Neural cell (in vitro differentiated cells): Measurements from ENCODE around the gene EIF2S2. TPM values are rescaled to one million over a fixed set of nuclear protein-coding genes. Genes with fewer than 3 reads are reported as not detected.

Experiments used
- H2AFZ ChIP-seq: fragments of 200-600, 300-800 bp; sonication (generic), shearing (Covaris generic); 2 replicates; pipeline ENCODE4 v1.6.0; 2014; ENCODE audit warnings: low read depth, mild to moderate bottlenecking, antibody characterized with exemption, low read length, moderate library complexity
- H3F3A ChIP-seq: fragments of 200-600 bp; shearing (Covaris generic); 2 replicates; pipeline ENCODE4 v1.6.1; 2016; ENCODE audit warnings: mild to moderate bottlenecking, moderate library complexity, mixed read lengths, antibody characterized with exemption, low read length; ENCODE audit not compliant: insufficient read depth, poor library complexity, severe bottlenecking
- H3K27ac ChIP-seq: fragments of 200-600, 300-800 bp; sonication (generic), shearing (Covaris generic); 2 replicates; pipeline ENCODE4 v1.5.1; 2014; ENCODE audit warnings: mild to moderate bottlenecking, low read length, moderate library complexity
- H3K27me3 ChIP-seq: fragments of 300-800, 200-600 bp; sonication (generic), shearing (Covaris generic); 2 replicates; pipeline ENCODE4 v1.6.0; 2014; ENCODE audit warnings: mild to moderate bottlenecking, low read depth, low read length, moderate library complexity; ENCODE audit not compliant: insufficient read depth
- H3K36me3 ChIP-seq: fragments of 300-800, 200-600 bp; sonication (generic), shearing (Covaris generic); 2 replicates; pipeline ENCODE4 v1.5.1; 2014; ENCODE audit warnings: mild to moderate bottlenecking, antibody characterized with exemption, low read length, moderate library complexity; ENCODE audit not compliant: insufficient read depth
- H3K4me2 ChIP-seq: fragments of 300-800, 200-600 bp; sonication (generic), shearing (Covaris generic); 2 replicates; pipeline ENCODE4 v1.6.0; 2014; ENCODE audit warnings: mild to moderate bottlenecking, low read length
- H3K4me3 ChIP-seq: fragments of 300-800, 200-600 bp; sonication (generic), shearing (Covaris generic); 2 replicates; pipeline ENCODE4 v1.5.1; 2014; ENCODE audit warnings: mild to moderate bottlenecking, low read length, moderate library complexity
- H3K79me2 ChIP-seq: fragments of 200-600 bp; shearing (Covaris generic); replicated peaks from 2 replicates; pipeline ENCODE4 v1.6.0; 2014; ENCODE audit warnings: mild to moderate bottlenecking, low read length, moderate library complexity; ENCODE audit not compliant: insufficient read depth
- H3K9ac ChIP-seq: fragments of 300-800, 200-600 bp; sonication (generic), shearing (Covaris generic); 2 replicates; pipeline ENCODE4 v1.6.1; 2016; ENCODE audit warnings: mild to moderate bottlenecking, low read length, mixed read lengths
- H3K9me2 ChIP-seq: fragments of 200-600 bp; shearing (Covaris generic); 2 replicates; pipeline ENCODE4 v1.6.1; 2016; ENCODE audit warnings: mild to moderate bottlenecking, low read length, mixed read lengths; ENCODE audit not compliant: insufficient read depth
- H3K9me3 ChIP-seq: fragments of 200-600, 300-800 bp; sonication (generic), shearing (Covaris generic); 2 replicates; pipeline ENCODE4 v1.6.1; 2016; ENCODE audit warnings: mild to moderate bottlenecking, mixed run types, low read length, moderate library complexity, mixed read lengths
- H4K20me1 ChIP-seq: fragments of 200-600 bp; shearing (Covaris generic); 2 replicates; pipeline ENCODE4 v1.6.1; 2016; ENCODE audit warnings: mild to moderate bottlenecking, mixed run types; ENCODE audit not compliant: insufficient read depth
- EP300 ChIP-seq: fragments of 450-650 bp; conservative IDR thresholded peaks from 2 replicates; pipeline ENCODE4 v1.6.1; 2014; ENCODE audit warnings: antibody characterized with exemption, mild to moderate bottlenecking, moderate library complexity; ENCODE audit not compliant: poor library complexity, severe bottlenecking
- EZH2 ChIP-seq: fragments of 200-600, 300-800 bp; shearing (Covaris generic), sonication (generic); IDR thresholded peaks from 2 replicates; pipeline ENCODE4 v1.6.1; 2014; ENCODE audit warnings: antibody characterized with exemption, low read length, borderline replicate concordance, mild to moderate bottlenecking; ENCODE audit not compliant: insufficient read depth, poor library complexity, severe bottlenecking
- MXI1 ChIP-seq: fragments of 450-650 bp; conservative IDR thresholded peaks from 2 replicates; pipeline ENCODE4 v1.6.1; 2014; ENCODE audit warnings: antibody characterized with exemption, mild to moderate bottlenecking; ENCODE audit not compliant: poor library complexity, severe bottlenecking
- POLR2AphosphoS5 ChIP-seq: IDR thresholded peaks from 2 replicates; pipeline ENCODE4 v1.6.1; 2012
- RAD21 ChIP-seq: fragments of 450-650 bp; conservative IDR thresholded peaks from 2 replicates; pipeline ENCODE4 v1.6.1; 2014; ENCODE audit warnings: antibody characterized with exemption, mild to moderate bottlenecking, moderate library complexity
- SMC3 ChIP-seq: fragments of 450-650 bp; conservative IDR thresholded peaks from 2 replicates; pipeline ENCODE4 v1.6.1; 2014; ENCODE audit warnings: antibody characterized with exemption, mild to moderate bottlenecking, moderate library complexity; ENCODE audit not compliant: poor library complexity
- TAF1 ChIP-seq: IDR thresholded peaks from 2 replicates; pipeline ENCODE4 v1.6.1; 2012; ENCODE audit warnings: low read depth
- polyA plus RNA-seq: library from polyadenylated mRNA; depleted of rRNA; stranded (reverse); fragments of >200 nt; gene quantifications from 2 replicates; pipeline ENCODE4 v1.2.3, GENCODE V29; 2014
- TF ChIP-seq, protein P1 (sequence below): fragments of 450-650 bp; IDR thresholded peaks from 2 replicates; pipeline ENCODE4 v1.5.1; 2014; ENCODE audit warnings: antibody characterized with exemption, mild to moderate bottlenecking, moderate library complexity; ENCODE audit not compliant: poor library complexity, severe bottlenecking
- TF ChIP-seq, protein P2 (sequence below): IDR thresholded peaks from 2 replicates; pipeline ENCODE4 v1.6.1; 2012; ENCODE audit warnings: borderline replicate concordance

Gene EIF2S2
- polyA plus RNA-seq, 1 donor from 2014 or later: 62.6 TPM

DNA sequence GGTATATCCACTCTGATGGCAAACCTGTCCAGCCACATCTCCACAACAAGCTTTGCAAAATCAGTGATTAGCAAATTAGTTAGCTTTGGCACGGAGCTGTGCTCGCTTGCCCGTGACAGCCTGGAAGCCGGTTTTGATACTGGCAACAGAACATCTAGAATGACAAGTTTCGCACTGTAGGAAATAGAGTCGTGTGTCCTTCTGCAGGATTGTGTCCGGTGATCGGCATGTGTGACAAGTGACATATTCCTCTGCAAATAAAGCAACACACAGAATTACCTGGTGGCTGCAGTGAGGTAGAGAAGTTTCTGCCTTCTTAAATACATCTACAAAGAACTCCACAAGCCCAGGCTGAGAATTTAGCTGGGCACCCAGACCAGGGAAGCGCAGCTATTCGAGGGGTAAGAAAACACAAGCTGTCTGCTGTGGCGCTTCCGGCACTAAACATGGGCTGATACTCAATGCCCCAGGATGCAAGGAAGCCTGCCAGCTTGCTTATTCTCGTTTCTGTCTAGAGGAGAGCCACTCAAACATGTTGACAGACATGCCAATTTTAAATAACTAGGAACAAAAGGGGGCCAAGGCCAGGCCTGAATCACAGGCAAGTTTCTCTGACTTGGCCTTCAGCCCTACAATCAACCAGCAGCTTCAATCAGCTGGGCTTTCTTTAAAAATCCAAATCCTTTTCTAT is 22.2 kb downstream of the EIF2S2 start:
- Histone ChIP-seq H3K4me2 (no peak overlapping the region), H3K27ac (no peak overlapping the region), H2AFZ (no peak overlapping the region), H3K79me2 (no peaks in the 10 kb centered on the region), H3K4me3 (no peak overlapping the region), H3K9me2 (no peaks in the 10 kb centered on the region), H3K27me3 (no peaks in the 10 kb centered on the region), H3K9ac (no peak overlapping the region), H3F3A (no peaks in the 10 kb centered on the region), H3K9me3 (no peaks in the 10 kb centered on the region), H4K20me1 (no peaks in the 10 kb centered on the region), H3K36me3 (no peaks in the 10 kb centered on the region)
- TF ChIP-seq MXI1 (no peak), TAF1 (no peak), POLR2AphosphoS5 (no peak), EZH2 (no peak), SMC3 (no peak), EP300 (no peak), RAD21 (no peak)
- TF ChIP-seq, protein P1, sequence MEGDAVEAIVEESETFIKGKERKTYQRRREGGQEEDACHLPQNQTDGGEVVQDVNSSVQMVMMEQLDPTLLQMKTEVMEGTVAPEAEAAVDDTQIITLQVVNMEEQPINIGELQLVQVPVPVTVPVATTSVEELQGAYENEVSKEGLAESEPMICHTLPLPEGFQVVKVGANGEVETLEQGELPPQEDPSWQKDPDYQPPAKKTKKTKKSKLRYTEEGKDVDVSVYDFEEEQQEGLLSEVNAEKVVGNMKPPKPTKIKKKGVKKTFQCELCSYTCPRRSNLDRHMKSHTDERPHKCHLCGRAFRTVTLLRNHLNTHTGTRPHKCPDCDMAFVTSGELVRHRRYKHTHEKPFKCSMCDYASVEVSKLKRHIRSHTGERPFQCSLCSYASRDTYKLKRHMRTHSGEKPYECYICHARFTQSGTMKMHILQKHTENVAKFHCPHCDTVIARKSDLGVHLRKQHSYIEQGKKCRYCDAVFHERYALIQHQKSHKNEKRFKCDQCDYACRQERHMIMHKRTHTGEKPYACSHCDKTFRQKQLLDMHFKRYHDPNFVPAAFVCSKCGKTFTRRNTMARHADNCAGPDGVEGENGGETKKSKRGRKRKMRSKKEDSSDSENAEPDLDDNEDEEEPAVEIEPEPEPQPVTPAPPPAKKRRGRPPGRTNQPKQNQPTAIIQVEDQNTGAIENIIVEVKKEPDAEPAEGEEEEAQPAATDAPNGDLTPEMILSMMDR: no peak
- TF ChIP-seq, protein P2, sequence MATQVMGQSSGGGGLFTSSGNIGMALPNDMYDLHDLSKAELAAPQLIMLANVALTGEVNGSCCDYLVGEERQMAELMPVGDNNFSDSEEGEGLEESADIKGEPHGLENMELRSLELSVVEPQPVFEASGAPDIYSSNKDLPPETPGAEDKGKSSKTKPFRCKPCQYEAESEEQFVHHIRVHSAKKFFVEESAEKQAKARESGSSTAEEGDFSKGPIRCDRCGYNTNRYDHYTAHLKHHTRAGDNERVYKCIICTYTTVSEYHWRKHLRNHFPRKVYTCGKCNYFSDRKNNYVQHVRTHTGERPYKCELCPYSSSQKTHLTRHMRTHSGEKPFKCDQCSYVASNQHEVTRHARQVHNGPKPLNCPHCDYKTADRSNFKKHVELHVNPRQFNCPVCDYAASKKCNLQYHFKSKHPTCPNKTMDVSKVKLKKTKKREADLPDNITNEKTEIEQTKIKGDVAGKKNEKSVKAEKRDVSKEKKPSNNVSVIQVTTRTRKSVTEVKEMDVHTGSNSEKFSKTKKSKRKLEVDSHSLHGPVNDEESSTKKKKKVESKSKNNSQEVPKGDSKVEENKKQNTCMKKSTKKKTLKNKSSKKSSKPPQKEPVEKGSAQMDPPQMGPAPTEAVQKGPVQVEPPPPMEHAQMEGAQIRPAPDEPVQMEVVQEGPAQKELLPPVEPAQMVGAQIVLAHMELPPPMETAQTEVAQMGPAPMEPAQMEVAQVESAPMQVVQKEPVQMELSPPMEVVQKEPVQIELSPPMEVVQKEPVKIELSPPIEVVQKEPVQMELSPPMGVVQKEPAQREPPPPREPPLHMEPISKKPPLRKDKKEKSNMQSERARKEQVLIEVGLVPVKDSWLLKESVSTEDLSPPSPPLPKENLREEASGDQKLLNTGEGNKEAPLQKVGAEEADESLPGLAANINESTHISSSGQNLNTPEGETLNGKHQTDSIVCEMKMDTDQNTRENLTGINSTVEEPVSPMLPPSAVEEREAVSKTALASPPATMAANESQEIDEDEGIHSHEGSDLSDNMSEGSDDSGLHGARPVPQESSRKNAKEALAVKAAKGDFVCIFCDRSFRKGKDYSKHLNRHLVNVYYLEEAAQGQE: no peak

DNA sequence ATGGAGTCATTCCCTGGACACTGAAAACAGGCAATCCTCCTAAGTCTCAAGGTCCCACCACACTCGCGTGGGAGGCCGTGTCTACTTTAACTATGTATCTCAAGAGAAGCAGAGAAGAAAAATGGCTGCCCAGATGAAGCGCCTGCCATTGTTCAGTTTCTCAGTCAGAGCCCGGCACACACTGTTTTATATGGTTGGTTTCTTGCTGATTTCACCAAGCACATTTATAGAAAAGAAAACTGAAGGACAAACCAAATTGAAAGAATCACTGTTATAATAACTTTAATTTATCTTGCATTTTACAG is 22.9 kb downstream of the EIF2S2 start:
- no peak overlapping the region for H3K27ac ChIP-seq
- no peaks in the 10 kb centered on the region for H3K79me2 ChIP-seq
- H3K9me3 ChIP-seq: no peaks in the 10 kb centered on the region
- no peak overlapping the region for H3K9ac ChIP-seq
- H2AFZ ChIP-seq: no peak overlapping the region
- H3K36me3 ChIP-seq: no peaks in the 10 kb centered on the region
- H3K27me3 ChIP-seq: no peaks in the 10 kb centered on the region
- H3K4me3 ChIP-seq: no peak overlapping the region
- H3F3A ChIP-seq: no peaks in the 10 kb centered on the region
- H3K9me2 ChIP-seq: no peaks in the 10 kb centered on the region
- TF ChIP-seq, protein P1: no peak
- TF ChIP-seq, protein P2: no peak
- TF ChIP-seq EP300 (no peak), RAD21 (no peak), EZH2 (no peak), POLR2AphosphoS5 (no peak), MXI1 (no peak), SMC3 (no peak), TAF1 (no peak)
- no peaks in the 10 kb centered on the region for H4K20me1 ChIP-seq
- H3K4me2 ChIP-seq: no peak overlapping the region
